Uterus (tissue), 2 donors: ENCODE measurements around the gene ARF6.
A peak's percentile ranks its signal among the peaks of the same experiment; 100 is the strongest.

Experiments used
- CTCF ChIP-seq, 4 experiments: fragments of 200-600 bp in 2 of 4; fragments of 450-650 bp in 2 of 4; sonication (generic) in 2 of 4; IDR thresholded peaks; one replicate each; pipeline ENCODE4 v1.5.1; 2016 to 2019; ENCODE audit warnings: antibody characterized with exemption in 4 of 4, mild to moderate bottlenecking in 2 of 4, moderate library complexity in 1 of 4
- POLR2A ChIP-seq, 2 donors: fragments of 450-650 bp; IDR thresholded peaks; one replicate each; pipeline ENCODE4 v1.6.1; 2016; ENCODE audit warnings: antibody characterized with exemption in 2 of 2, mild to moderate bottlenecking in 1 of 2, moderate library complexity in 1 of 2

GRCh38 chr14:49865431-49865859, 27.4 kb upstream of the ARF6 start:
- peak; percentile 71 to 82 (median 75) for TF ChIP-seq CTCF (IDR thresholded peaks at IDR 0.05)
- no peak for TF ChIP-seq POLR2A (IDR thresholded peaks at IDR 0.05)
